ENCODE results near the gene TNFRSF1A. TPM values are rescaled to one million over a fixed set of nuclear protein-coding genes. Genes with fewer than 3 reads are reported as not detected.

The TNFRSF1A gene
- total and polyA plus RNA-seq, 2 of the 13 experiments (the other 11 are each of a cell fraction or from before 2014, with no cell fraction given): 41.5 to 61.2 TPM

- H3K79me2 ChIP-seq (ENCODE audit: insufficient read depth, low read length): peaks cover 72% of the 10 kb centered on the region
- no peak for ATAC-seq
- H3K27ac ChIP-seq (ENCODE audit: extremely low read length, insufficient read depth, low read length): peak overlapping the region; percentile 97
- no peaks in the 10 kb centered on the region; the same call in 1 of the 2 replicates for H4K20me1 ChIP-seq (ENCODE audit: insufficient read depth, low read length)
- H3K4me2 ChIP-seq (ENCODE audit: low read depth, low read length): peak overlapping the region; percentile 96
- POLR2A ChIA-PET: interaction anchor here (0.6 to 11.0 kb wide), 11 partner anchors 10 to 132 kb away, joined by 3 to 278 read pairs (median 5); partner anchors contain the start of genes LTBR, SCNN1A and VAMP1
- intact Hi-C loops (cut with micrococcal nuclease; ENCODE audit: unreplicated experiment) (loop anchor here (5.0 to 10.0 kb wide), 2 partner anchors 83 to 126 kb away; no protein-coding TSS in a partner anchor), in situ Hi-C loops (cut with HindIII; ENCODE audit: extremely low pct_ligation_motif_present, low pct_unique_long_range_greater_than_20kb) (loop anchor here (5.0 kb wide), 1 partner anchor 33 kb away; no protein-coding TSS in a partner anchor)
- no peaks in the 10 kb centered on the region; a peak in 1 of 5 replicates for H3K27me3 ChIP-seq (ENCODE audit: control insufficient read depth in 1 of 2, insufficient read depth in 2 of 2, low read length in 2 of 2)
- peak overlapping the region; percentile 28 to 99 (median 97) for H3K4me3 ChIP-seq (replicated peaks in 1 of 3; ENCODE audit: insufficient read depth in 1 of 3, low read depth in 2 of 3, low read length in 3 of 3)
- BruUV-seq (replicated peaks): no TSS peak
- TF ChIP-seq KDM2A (CRISPR knock-in tag; IDR thresholded peaks at IDR 0.05; ENCODE audit: borderline replicate concordance, low read depth): 0 out of 2 replicates have a peak, but pooled peaks have one; percentile 5
- 0 out of 2 replicates have a peak, but pooled peaks have one; percentile 5 for TF ChIP-seq AFF4 (CRISPR knock-in tag; IDR thresholded peaks at IDR 0.05)
- no peak for TF ChIP-seq PHF20 (CRISPR knock-in tag; IDR thresholded peaks at IDR 0.05)
- TF ChIP-seq ZGPAT (CRISPR knock-in tag; IDR thresholded peaks at IDR 0.05): 0 out of 2 replicates have a peak, but pooled peaks have one; percentile 22
- 0 out of 2 replicates have a peak, but pooled peaks have one; percentile 11 for TF ChIP-seq SAP130 (CRISPR knock-in tag; IDR thresholded peaks at IDR 0.05; ENCODE audit: low read depth)
- TF ChIP-seq NR3C1 (CRISPR knock-in tag; IDR thresholded peaks at IDR 0.05): no peak
- 61% methylated on average over 3 of the region's 3 CpGs for WGBS (ENCODE audit: low lambda C conversion rate)
- H3K36me3 ChIP-seq (replicated peaks in 1 of 2; ENCODE audit: control insufficient read depth in 1 of 2, insufficient read depth in 2 of 2, low read length in 2 of 2): peaks cover 4 to 5% of the 10 kb centered on the region in 2 experiments; a peak in 4 of 5 replicates
- no peak for DNase-seq (ENCODE audit: low spot score)
- no peak overlapping the region for H2AFZ ChIP-seq (ENCODE audit: low read length)
- H3K9ac ChIP-seq (ENCODE audit: insufficient read depth, low read depth, low read length): peak overlapping the region; percentile 95
- CTCF ChIA-PET (ENCODE audit: low intra/inter-chr PET ratio, low total read pairs): no interaction called here
- H3K9me3 ChIP-seq (ENCODE audit: low read length): no peaks in the 10 kb centered on the region
- no peak for FAIRE-seq
- H3K4me1 ChIP-seq (ENCODE audit: insufficient read depth, low read length): peaks cover 82% of the 10 kb centered on the region
Observed at GRCh38 chr12:6338955-6339354, 2.9 kb downstream of the TNFRSF1A start.
